ENCODE results near the gene ACCS. TPM values are rescaled to one million over a fixed set of nuclear protein-coding genes. Genes with fewer than 3 reads are reported as not detected.

The ACCS gene
- total and polyA plus RNA-seq, 2 of the 4 experiments (the other 2 are of a cell fraction) = 1.8 to 7.3 TPM

DNA sequence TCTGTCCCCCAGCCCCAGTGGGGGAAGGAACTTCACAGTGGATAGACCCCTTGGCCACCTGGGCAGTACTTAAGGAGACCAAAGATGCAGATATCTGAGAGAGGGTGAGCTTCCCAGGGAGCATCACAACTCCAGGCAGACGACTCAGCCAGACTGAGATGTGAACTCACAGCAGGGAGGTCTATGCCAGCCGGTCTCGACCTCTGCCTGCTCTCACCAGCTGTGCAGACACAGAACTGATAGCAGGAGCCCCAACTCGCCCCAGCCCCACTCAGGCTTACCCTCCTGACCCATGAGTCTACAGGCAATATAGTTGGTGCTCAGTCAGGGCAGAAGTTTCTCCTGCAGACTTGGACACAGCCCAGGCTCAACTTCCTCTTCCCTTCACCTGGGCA is 47.9 kb upstream of the ACCS start:
- H4K20me1 ChIP-seq (ENCODE audit: insufficient read depth, low read length) = no peaks in the 10 kb centered on the region
- H3K4ac ChIP-seq (ENCODE audit: low read depth, low read length) = no peak overlapping the region
- intact Hi-C loops (cut with micrococcal nuclease) = no loop called here
- no peak overlapping the region for H2BK15ac ChIP-seq (ENCODE audit: low read depth, low read length)
- no peak overlapping the region for H2AK5ac ChIP-seq (ENCODE audit: low read depth, low read length)
- ATAC-seq (ENCODE audit: low read depth) (no peak), DNase-seq (no peak)
- no peak overlapping the region for H3K23ac ChIP-seq (ENCODE audit: low read depth, low read length)
- no peak overlapping the region for H2AFZ ChIP-seq (replicated peaks; ENCODE audit: low read length, poor library complexity)
- H3K9ac ChIP-seq (ENCODE audit: low read depth, low read length) = no peak overlapping the region
- TF ChIP-seq FOS (IDR thresholded peaks at IDR 0.05; ENCODE audit: low read depth, low read length) (no peak), RCOR1 (IDR thresholded peaks at IDR 0.05; ENCODE audit: insufficient replicate concordance, low read length) (no peak), CHD1 (IDR thresholded peaks at IDR 0.05; ENCODE audit: low read depth, low read length) (no peak), SMC3 (IDR thresholded peaks at IDR 0.05; ENCODE audit: low read depth, low read length) (no peak), POLR2A (IDR thresholded peaks at IDR 0.05; ENCODE audit: low read depth, low read length) (no peak), NFE2L2 (IDR thresholded peaks at IDR 0.05; ENCODE audit: low read depth, low read length) (no peak), RAD21 (IDR thresholded peaks at IDR 0.05; ENCODE audit: low read length) (no peak), MXI1 (IDR thresholded peaks at IDR 0.05; ENCODE audit: borderline replicate concordance, low read depth, low read length) (no peak), BHLHE40 (IDR thresholded peaks at IDR 0.05; ENCODE audit: low read depth, low read length) (no peak), MAZ (IDR thresholded peaks at IDR 0.05; ENCODE audit: borderline replicate concordance, low read depth, low read length) (no peak), CEBPB (IDR thresholded peaks at IDR 0.05; ENCODE audit: low read depth, low read length) (no peak), MAFK (IDR thresholded peaks at IDR 0.05; ENCODE audit: low read depth, low read length) (no peak), RFX5 (IDR thresholded peaks at IDR 0.05; ENCODE audit: low read depth, low read length) (no peak)
- TF ChIP-seq, protein P1, sequence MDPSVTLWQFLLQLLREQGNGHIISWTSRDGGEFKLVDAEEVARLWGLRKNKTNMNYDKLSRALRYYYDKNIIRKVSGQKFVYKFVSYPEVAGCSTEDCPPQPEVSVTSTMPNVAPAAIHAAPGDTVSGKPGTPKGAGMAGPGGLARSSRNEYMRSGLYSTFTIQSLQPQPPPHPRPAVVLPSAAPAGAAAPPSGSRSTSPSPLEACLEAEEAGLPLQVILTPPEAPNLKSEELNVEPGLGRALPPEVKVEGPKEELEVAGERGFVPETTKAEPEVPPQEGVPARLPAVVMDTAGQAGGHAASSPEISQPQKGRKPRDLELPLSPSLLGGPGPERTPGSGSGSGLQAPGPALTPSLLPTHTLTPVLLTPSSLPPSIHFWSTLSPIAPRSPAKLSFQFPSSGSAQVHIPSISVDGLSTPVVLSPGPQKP (IDR thresholded peaks at IDR 0.05; ENCODE audit: borderline replicate concordance, low read depth, low read length) = no peak
- TF ChIP-seq, protein P2, sequence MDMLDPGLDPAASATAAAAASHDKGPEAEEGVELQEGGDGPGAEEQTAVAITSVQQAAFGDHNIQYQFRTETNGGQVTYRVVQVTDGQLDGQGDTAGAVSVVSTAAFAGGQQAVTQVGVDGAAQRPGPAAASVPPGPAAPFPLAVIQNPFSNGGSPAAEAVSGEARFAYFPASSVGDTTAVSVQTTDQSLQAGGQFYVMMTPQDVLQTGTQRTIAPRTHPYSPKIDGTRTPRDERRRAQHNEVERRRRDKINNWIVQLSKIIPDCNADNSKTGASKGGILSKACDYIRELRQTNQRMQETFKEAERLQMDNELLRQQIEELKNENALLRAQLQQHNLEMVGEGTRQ (IDR thresholded peaks at IDR 0.05; ENCODE audit: low read depth, low read length) = no peak
- TF ChIP-seq, protein P3, sequence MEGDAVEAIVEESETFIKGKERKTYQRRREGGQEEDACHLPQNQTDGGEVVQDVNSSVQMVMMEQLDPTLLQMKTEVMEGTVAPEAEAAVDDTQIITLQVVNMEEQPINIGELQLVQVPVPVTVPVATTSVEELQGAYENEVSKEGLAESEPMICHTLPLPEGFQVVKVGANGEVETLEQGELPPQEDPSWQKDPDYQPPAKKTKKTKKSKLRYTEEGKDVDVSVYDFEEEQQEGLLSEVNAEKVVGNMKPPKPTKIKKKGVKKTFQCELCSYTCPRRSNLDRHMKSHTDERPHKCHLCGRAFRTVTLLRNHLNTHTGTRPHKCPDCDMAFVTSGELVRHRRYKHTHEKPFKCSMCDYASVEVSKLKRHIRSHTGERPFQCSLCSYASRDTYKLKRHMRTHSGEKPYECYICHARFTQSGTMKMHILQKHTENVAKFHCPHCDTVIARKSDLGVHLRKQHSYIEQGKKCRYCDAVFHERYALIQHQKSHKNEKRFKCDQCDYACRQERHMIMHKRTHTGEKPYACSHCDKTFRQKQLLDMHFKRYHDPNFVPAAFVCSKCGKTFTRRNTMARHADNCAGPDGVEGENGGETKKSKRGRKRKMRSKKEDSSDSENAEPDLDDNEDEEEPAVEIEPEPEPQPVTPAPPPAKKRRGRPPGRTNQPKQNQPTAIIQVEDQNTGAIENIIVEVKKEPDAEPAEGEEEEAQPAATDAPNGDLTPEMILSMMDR (conservative IDR thresholded peaks at IDR 0.05; ENCODE audit: low read depth, low read length) = no peak
- H3K9me3 ChIP-seq (ENCODE audit: control insufficient read depth, insufficient read depth, low read length) = no peaks in the 10 kb centered on the region
- in situ Hi-C loops (cut with MboI; ENCODE audit: low sequenced_read_pairs) = no loop called here
- no peak overlapping the region for H3K27ac ChIP-seq (ENCODE audit: insufficient read depth, low read length)
- no peak overlapping the region for H2BK120ac ChIP-seq (ENCODE audit: low read depth, low read length)
- no peaks in the 10 kb centered on the region for H3K9me1 ChIP-seq (ENCODE audit: insufficient read depth, low read length)
- dilution Hi-C loops (cut with HindIII; ENCODE audit: low sequenced_read_pairs, unreplicated experiment) = no loop called here
- H4K5ac ChIP-seq (ENCODE audit: low read depth, low read length) = no peak overlapping the region
- H3K4me2 ChIP-seq (ENCODE audit: low read depth, low read length) = no peak overlapping the region
- no peak overlapping the region for H4K8ac ChIP-seq (ENCODE audit: low read depth in 2 of 2, low read length in 2 of 2)
- H3K4me1 ChIP-seq (ENCODE audit: control insufficient read depth, insufficient read depth, low read length) = peaks cover 6% of the 10 kb centered on the region
- H3K79me1 ChIP-seq (ENCODE audit: low read depth in 1 of 2, low read length in 2 of 2) = no peaks in the 10 kb centered on the region
- no peak overlapping the region for H2BK20ac ChIP-seq (ENCODE audit: low read depth, low read length)
- 13% methylated on average over 1 of the region's 4 CpGs; no CpG with 5 or more reads in 1 of the 2 experiments for WGBS, 2 experiments (ENCODE audit: extremely low coverage in 2 of 2, insufficient read length in 1 of 2)
- ChIA-PET CTCF (no interaction called here), POLR2A (ENCODE audit: unreplicated experiment) (no interaction called here)
- H4K91ac ChIP-seq (ENCODE audit: insufficient read depth, low read depth, low read length) = no peak overlapping the region
- H2AK9ac ChIP-seq (replicated peaks; ENCODE audit: low read depth, low read length, poor library complexity) = no peak overlapping the region
- no peak overlapping the region for H3K14ac ChIP-seq (replicated peaks; ENCODE audit: low read depth, low read length)
- no peaks in the 10 kb centered on the region for H3K36me3 ChIP-seq (ENCODE audit: control insufficient read depth, insufficient read depth, low read length)
- no TSS peak for BruUV-seq (replicated peaks)
- no peak overlapping the region for H2BK5ac ChIP-seq (ENCODE audit: low read depth, low read length, poor library complexity, severe bottlenecking)
- H3K18ac ChIP-seq (ENCODE audit: low read depth, low read length) = no peak overlapping the region
- no peak overlapping the region for H3K56ac ChIP-seq (ENCODE audit: extremely low read depth, insufficient read depth, low read length)
- H3K27me3 ChIP-seq (ENCODE audit: control insufficient read depth, insufficient read depth, low read length) = no peaks in the 10 kb centered on the region
- no peak overlapping the region for H3K4me3 ChIP-seq (ENCODE audit: insufficient read depth, low read depth, low read length)

Data from IMR-90 (cell line).